KMS-11 (cell line): ENCODE results near the gene QPCT.
A peak's percentile ranks its signal among the peaks of the same experiment; 100 is the strongest.
"Not testable (repeated sequence)": the region's sequence is repeated elsewhere in the genome, so short reads cannot be mapped to it uniquely, and the experiment has no call there.

Source experiments
- H2AFZ ChIP-seq: fragments of 200-600 bp; sonication (generic); 2 replicates; pipeline ENCODE4 v1.6.1; 2016; ENCODE audit warnings: antibody characterized with exemption, mixed run types, low read depth
- H3K27ac ChIP-seq: fragments of 200-600 bp; sonication (generic); 2 replicates; pipeline ENCODE4 v1.6.1; 2016; ENCODE audit warnings: mild to moderate bottlenecking, mixed run types
- H3K27me3 ChIP-seq: fragments of 200-600 bp; sonication (generic); 2 replicates; pipeline ENCODE4 v1.6.1; 2017; ENCODE audit warnings: mild to moderate bottlenecking, low read depth, mixed run types, moderate library complexity; ENCODE audit not compliant: insufficient read depth
- H3K36me3 ChIP-seq: fragments of 200-600 bp; sonication (generic); 2 replicates; pipeline ENCODE4 v1.6.1; 2017; ENCODE audit warnings: mild to moderate bottlenecking, mixed run types; ENCODE audit not compliant: insufficient read depth
- H3K4me1 ChIP-seq: fragments of 200-600 bp; sonication (generic); 2 replicates; pipeline ENCODE4 v1.6.1; 2016; ENCODE audit warnings: mild to moderate bottlenecking, low read depth, mixed run types; ENCODE audit not compliant: poor library complexity, severe bottlenecking
- H3K4me2 ChIP-seq: fragments of 200-600 bp; sonication (generic); 2 replicates; pipeline ENCODE4 v1.7.0; 2016; ENCODE audit warnings: mild to moderate bottlenecking, mixed run types
- H3K4me3 ChIP-seq: fragments of 200-600 bp; sonication (generic); IDR thresholded peaks from 2 replicates; pipeline ENCODE4 v1.6.1; 2017; ENCODE audit warnings: low read depth, low read length, mixed read lengths; ENCODE audit not compliant: insufficient read depth
- H3K79me2 ChIP-seq: fragments of 200-600 bp; sonication (generic); 2 replicates; pipeline ENCODE4 v1.6.1; 2016; ENCODE audit warnings: low read depth, mixed run types; ENCODE audit not compliant: insufficient read depth
- H3K9ac ChIP-seq: fragments of 200-600 bp; sonication (generic); 2 replicates; pipeline ENCODE4 v1.6.1; 2016; ENCODE audit warnings: mild to moderate bottlenecking, mixed run types
- H4K20me1 ChIP-seq: fragments of 200-600 bp; sonication (generic); 2 replicates; pipeline ENCODE4 v1.6.1; 2016; ENCODE audit warnings: mild to moderate bottlenecking, mixed run types; ENCODE audit not compliant: insufficient read depth
- TF ChIP-seq, protein P1 (sequence below): fragments of 200-600 bp; sonication (generic); conservative IDR thresholded peaks from 2 replicates; pipeline ENCODE4 v1.6.1; 2017; ENCODE audit warnings: low read depth, mild to moderate bottlenecking, antibody characterized with exemption, low read length, moderate library complexity, mixed read lengths

QPCT gene

GRCh38 chr2:37402636-37403035 lies 58.2 kb downstream of the QPCT start:
- Histone ChIP-seq H2AFZ (no peak overlapping the region), H3K4me1 (peaks cover 2% of the 10 kb centered on the region), H3K4me3 (no peak overlapping the region), H3K27me3 (no peaks in the 10 kb centered on the region), H3K27ac (no peak overlapping the region), H3K36me3 (no peaks in the 10 kb centered on the region), H4K20me1 (no peaks in the 10 kb centered on the region), H3K79me2 (no peaks in the 10 kb centered on the region), H3K9ac (no peak overlapping the region), H3K4me2 (no peak overlapping the region)
- TF ChIP-seq, protein P1, sequence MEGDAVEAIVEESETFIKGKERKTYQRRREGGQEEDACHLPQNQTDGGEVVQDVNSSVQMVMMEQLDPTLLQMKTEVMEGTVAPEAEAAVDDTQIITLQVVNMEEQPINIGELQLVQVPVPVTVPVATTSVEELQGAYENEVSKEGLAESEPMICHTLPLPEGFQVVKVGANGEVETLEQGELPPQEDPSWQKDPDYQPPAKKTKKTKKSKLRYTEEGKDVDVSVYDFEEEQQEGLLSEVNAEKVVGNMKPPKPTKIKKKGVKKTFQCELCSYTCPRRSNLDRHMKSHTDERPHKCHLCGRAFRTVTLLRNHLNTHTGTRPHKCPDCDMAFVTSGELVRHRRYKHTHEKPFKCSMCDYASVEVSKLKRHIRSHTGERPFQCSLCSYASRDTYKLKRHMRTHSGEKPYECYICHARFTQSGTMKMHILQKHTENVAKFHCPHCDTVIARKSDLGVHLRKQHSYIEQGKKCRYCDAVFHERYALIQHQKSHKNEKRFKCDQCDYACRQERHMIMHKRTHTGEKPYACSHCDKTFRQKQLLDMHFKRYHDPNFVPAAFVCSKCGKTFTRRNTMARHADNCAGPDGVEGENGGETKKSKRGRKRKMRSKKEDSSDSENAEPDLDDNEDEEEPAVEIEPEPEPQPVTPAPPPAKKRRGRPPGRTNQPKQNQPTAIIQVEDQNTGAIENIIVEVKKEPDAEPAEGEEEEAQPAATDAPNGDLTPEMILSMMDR = no peak

DNA sequence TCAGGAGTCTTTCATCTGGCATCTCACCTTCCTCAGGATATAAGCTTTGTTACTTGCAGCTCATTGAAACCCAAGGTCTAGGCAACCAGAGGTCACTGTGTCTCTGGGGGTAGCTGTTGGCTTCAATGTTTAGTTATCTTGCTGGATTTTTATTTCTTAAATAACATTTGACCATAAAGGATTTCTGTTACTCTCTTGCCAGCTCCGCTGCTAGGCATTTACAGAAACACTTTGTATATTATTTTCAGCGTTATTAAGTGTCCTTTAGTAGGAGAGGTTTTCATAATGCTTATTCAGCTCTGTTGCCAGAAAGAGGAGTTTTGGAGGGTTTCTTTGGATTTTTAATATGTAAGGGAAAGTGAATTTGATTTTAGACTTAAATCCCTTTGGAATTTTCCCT lies 61.4 kb downstream of the QPCT start:
- Histone ChIP-seq H3K9ac (no peak overlapping the region), H4K20me1 (no peaks in the 10 kb centered on the region), H3K27me3 (no peaks in the 10 kb centered on the region), H3K4me1 (no peaks in the 10 kb centered on the region), H3K79me2 (no peaks in the 10 kb centered on the region), H3K27ac (no peak overlapping the region), H3K4me3 (no peak overlapping the region), H2AFZ (no peak overlapping the region), H3K36me3 (no peaks in the 10 kb centered on the region), H3K4me2 (no peak overlapping the region)
- TF ChIP-seq, protein P1 = no peak

- Histone ChIP-seq H2AFZ (no peak overlapping the region), H4K20me1 (no peaks in the 10 kb centered on the region), H3K79me2 (no peaks in the 10 kb centered on the region), H3K4me2 (no peak overlapping the region), H3K4me3 (no peak overlapping the region), H3K36me3 (no peaks in the 10 kb centered on the region), H3K9ac (no peak overlapping the region), H3K4me1 (peaks cover 29% of the 10 kb centered on the region), H3K27ac (no peak overlapping the region), H3K27me3 (no peaks in the 10 kb centered on the region)
- TF ChIP-seq, protein P1 = no peak
These were observed 67.8 kb downstream of the QPCT start for GRCh38 chr2:37412231-37412630.

- H3K9ac ChIP-seq, H3K79me2 ChIP-seq, H3K4me3 ChIP-seq, H3K27me3 ChIP-seq, H3K36me3 ChIP-seq, H3K27ac ChIP-seq, H4K20me1 ChIP-seq: not testable (repeated sequence)
- peaks cover 29% of the 10 kb centered on the region for H3K4me1 ChIP-seq
- H2AFZ ChIP-seq = peak overlapping the region; percentile 24; the same call in 1 of the 2 replicates
- peak overlapping the region; percentile 6; the same call in 1 of the 2 replicates for H3K4me2 ChIP-seq
These were observed 69.6 kb downstream of the QPCT start for GRCh38 chr2:37413911-37414469.

DNA sequence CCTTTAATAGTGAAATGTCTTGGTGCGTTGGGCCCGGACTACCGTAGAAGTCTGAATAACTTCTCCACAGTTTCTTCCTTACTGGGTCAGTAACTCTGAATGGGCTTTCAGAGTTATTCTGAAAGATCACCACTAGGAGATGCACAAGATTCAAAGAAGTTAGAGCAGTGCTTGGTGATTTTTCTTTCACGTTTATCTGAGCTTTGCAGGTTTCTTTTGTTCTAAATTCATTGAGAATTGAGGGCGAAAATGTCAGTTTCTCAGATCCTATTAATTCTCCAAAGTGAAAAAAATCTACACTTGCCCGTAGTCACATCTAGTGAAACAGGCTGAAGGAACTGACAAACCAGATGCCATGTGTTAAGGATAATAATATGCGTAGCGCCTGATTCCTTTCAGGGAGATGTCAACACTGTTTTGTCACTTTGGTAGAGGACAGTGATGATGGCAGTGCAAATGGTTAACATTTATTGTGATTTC lies 70.1 kb downstream of the QPCT start:
- peaks cover 29% of the 10 kb centered on the region for H3K4me1 ChIP-seq
- H3K4me3 ChIP-seq = no peak overlapping the region
- TF ChIP-seq, protein P1 = peak; percentile 94
- no peak overlapping the region for H3K27ac ChIP-seq
- H4K20me1 ChIP-seq = no peaks in the 10 kb centered on the region
- peak overlapping the region; percentile 24 for H2AFZ ChIP-seq
- H3K4me2 ChIP-seq = peak overlapping the region; percentile 6; the same call in 1 of the 2 replicates
- no peaks in the 10 kb centered on the region for H3K36me3 ChIP-seq
- no peaks in the 10 kb centered on the region for H3K27me3 ChIP-seq
- H3K79me2 ChIP-seq = no peaks in the 10 kb centered on the region
- no peak overlapping the region for H3K9ac ChIP-seq
